ENCODE measurements around the gene TMEM178B.

- TF ChIP-seq, protein P1, sequence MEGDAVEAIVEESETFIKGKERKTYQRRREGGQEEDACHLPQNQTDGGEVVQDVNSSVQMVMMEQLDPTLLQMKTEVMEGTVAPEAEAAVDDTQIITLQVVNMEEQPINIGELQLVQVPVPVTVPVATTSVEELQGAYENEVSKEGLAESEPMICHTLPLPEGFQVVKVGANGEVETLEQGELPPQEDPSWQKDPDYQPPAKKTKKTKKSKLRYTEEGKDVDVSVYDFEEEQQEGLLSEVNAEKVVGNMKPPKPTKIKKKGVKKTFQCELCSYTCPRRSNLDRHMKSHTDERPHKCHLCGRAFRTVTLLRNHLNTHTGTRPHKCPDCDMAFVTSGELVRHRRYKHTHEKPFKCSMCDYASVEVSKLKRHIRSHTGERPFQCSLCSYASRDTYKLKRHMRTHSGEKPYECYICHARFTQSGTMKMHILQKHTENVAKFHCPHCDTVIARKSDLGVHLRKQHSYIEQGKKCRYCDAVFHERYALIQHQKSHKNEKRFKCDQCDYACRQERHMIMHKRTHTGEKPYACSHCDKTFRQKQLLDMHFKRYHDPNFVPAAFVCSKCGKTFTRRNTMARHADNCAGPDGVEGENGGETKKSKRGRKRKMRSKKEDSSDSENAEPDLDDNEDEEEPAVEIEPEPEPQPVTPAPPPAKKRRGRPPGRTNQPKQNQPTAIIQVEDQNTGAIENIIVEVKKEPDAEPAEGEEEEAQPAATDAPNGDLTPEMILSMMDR (tag by site-specific recombination; IDR thresholded peaks at IDR 0.05), result no peak
- no peak for TF ChIP-seq KLF16 (tag by site-specific recombination; IDR thresholded peaks at IDR 0.05)
- no peak for TF ChIP-seq ZNF530 (tag by site-specific recombination; IDR thresholded peaks at IDR 0.05; ENCODE audit: low read depth)
- TF ChIP-seq ZNF416 (tag by site-specific recombination; IDR thresholded peaks at IDR 0.05), result no peak
- TF ChIP-seq, protein P2, sequence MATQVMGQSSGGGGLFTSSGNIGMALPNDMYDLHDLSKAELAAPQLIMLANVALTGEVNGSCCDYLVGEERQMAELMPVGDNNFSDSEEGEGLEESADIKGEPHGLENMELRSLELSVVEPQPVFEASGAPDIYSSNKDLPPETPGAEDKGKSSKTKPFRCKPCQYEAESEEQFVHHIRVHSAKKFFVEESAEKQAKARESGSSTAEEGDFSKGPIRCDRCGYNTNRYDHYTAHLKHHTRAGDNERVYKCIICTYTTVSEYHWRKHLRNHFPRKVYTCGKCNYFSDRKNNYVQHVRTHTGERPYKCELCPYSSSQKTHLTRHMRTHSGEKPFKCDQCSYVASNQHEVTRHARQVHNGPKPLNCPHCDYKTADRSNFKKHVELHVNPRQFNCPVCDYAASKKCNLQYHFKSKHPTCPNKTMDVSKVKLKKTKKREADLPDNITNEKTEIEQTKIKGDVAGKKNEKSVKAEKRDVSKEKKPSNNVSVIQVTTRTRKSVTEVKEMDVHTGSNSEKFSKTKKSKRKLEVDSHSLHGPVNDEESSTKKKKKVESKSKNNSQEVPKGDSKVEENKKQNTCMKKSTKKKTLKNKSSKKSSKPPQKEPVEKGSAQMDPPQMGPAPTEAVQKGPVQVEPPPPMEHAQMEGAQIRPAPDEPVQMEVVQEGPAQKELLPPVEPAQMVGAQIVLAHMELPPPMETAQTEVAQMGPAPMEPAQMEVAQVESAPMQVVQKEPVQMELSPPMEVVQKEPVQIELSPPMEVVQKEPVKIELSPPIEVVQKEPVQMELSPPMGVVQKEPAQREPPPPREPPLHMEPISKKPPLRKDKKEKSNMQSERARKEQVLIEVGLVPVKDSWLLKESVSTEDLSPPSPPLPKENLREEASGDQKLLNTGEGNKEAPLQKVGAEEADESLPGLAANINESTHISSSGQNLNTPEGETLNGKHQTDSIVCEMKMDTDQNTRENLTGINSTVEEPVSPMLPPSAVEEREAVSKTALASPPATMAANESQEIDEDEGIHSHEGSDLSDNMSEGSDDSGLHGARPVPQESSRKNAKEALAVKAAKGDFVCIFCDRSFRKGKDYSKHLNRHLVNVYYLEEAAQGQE (tag by site-specific recombination; IDR thresholded peaks at IDR 0.05), result no peak
Observed at GRCh38 chr7:141114029-141114664, 40.3 kb downstream of the TMEM178B start.
